Measurements from ENCODE around the gene DNAJC7. TPM values are rescaled to one million over a fixed set of nuclear protein-coding genes. Genes with fewer than 3 reads are reported as not detected.
A peak's percentile ranks its signal among the peaks of the same experiment; 100 is the strongest.
"Not testable (repeated sequence)": the region's sequence is repeated elsewhere in the genome, so short reads cannot be mapped to it uniquely, and the experiment has no call there.

DNAJC7 gene
- total RNA-seq, 1 experiment from 2014 or later = 97.7 TPM

- Histone ChIP-seq H3K4me3 (no peak overlapping the region), H3K9me3 (replicated peaks) (no peaks in the 10 kb centered on the region), H3K4me1 (replicated peaks) (peaks cover 21% of the 10 kb centered on the region), H3K36me3 (peaks cover 23% of the 10 kb centered on the region), H3K27ac (no peak overlapping the region), H3K27me3 (replicated peaks) (no peaks in the 10 kb centered on the region)
- no peak for DNase-seq (ENCODE audit: low read depth in 1 of 2, low spot score in 2 of 2)
Measured at GRCh38 chr17:42027961-42028790, 10.9 kb upstream of the DNAJC7 start.

- Histone ChIP-seq H3K27ac (no peak overlapping the region), H3K27me3 (replicated peaks) (no peaks in the 10 kb centered on the region), H3K9me3 (replicated peaks) (no peaks in the 10 kb centered on the region), H3K36me3 (peaks cover 29% of the 10 kb centered on the region), H3K4me3 (no peak overlapping the region), H3K4me1 (replicated peaks) (peaks cover 21% of the 10 kb centered on the region)
- DNase-seq (ENCODE audit: low read depth in 1 of 2, low spot score in 2 of 2) = no peak
Measured at GRCh38 chr17:42027590-42027889, 10.3 kb upstream of the DNAJC7 start.

- Histone ChIP-seq H3K27ac (no peak overlapping the region), H3K27me3 (replicated peaks) (no peaks in the 10 kb centered on the region), H3K4me1 (replicated peaks) (peaks cover 21% of the 10 kb centered on the region), H3K36me3 (peaks cover 34% of the 10 kb centered on the region), H3K9me3 (replicated peaks) (no peaks in the 10 kb centered on the region), H3K4me3 (no peak overlapping the region)
- no peak for DNase-seq (ENCODE audit: low read depth in 1 of 2, low spot score in 2 of 2)
Measured at GRCh38 chr17:42026857-42027589, 9.8 kb upstream of the DNAJC7 start.

GRCh38 chr17:42025936-42026335 is 8.7 kb upstream of the DNAJC7 start:
- Histone ChIP-seq H3K36me3 (peaks cover 45% of the 10 kb centered on the region), H3K4me3 (no peak overlapping the region), H3K4me1 (replicated peaks) (peaks cover 26% of the 10 kb centered on the region), H3K27me3 (replicated peaks) (no peaks in the 10 kb centered on the region), H3K9me3 (replicated peaks) (no peaks in the 10 kb centered on the region), H3K27ac (no peak overlapping the region)
- DNase-seq (ENCODE audit: low read depth in 1 of 2, low spot score in 2 of 2) = no peak

DNA sequence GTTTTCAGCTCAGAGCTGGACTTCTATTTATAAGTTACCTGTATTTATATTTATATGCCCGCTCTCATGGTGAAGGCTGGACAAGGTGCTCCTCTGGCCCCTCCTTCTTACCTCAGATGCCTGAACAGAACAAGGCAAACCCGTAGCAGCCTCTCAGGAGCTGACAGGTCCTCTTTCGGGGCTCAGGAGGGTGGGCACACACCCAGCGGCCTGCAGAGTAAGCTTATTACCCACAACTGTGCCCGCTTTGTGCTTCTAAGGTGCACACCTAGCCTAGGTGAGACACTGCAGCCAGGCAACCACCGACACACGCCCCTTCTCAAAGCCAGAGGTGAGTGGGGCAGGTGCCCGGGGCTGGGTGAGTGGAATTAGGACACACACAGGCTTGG is 7.9 kb upstream of the DNAJC7 start:
- Histone ChIP-seq H3K4me1 (replicated peaks) (peaks cover 29% of the 10 kb centered on the region), H3K27me3 (replicated peaks) (no peaks in the 10 kb centered on the region), H3K4me3 (no peak overlapping the region), H3K9me3 (replicated peaks) (no peaks in the 10 kb centered on the region), H3K27ac (peak overlapping the region; percentile 59; the same call in 1 of the 2 replicates), H3K36me3 (peaks cover 45% of the 10 kb centered on the region)
- no peak for DNase-seq (ENCODE audit: low read depth in 1 of 2, low spot score in 2 of 2)

- Histone ChIP-seq H3K9me3 (replicated peaks) (no peaks in the 10 kb centered on the region), H3K27ac (peak overlapping the region; percentile 59), H3K4me3 (no peak overlapping the region), H3K4me1 (replicated peaks) (peaks cover 32% of the 10 kb centered on the region), H3K27me3 (replicated peaks) (no peaks in the 10 kb centered on the region), H3K36me3 (peaks cover 45% of the 10 kb centered on the region)
- DNase-seq (ENCODE audit: low read depth in 1 of 2, low spot score in 2 of 2) = no peak
Measured at GRCh38 chr17:42023524-42024349, 6.5 kb upstream of the DNAJC7 start.

GRCh38 chr17:42020845-42021244 is 3.6 kb upstream of the DNAJC7 start:
- not testable (repeated sequence) for DNase-seq (ENCODE audit: low read depth in 1 of 2, low spot score in 2 of 2); H3K27me3 ChIP-seq (replicated peaks); H3K27ac ChIP-seq; H3K9me3 ChIP-seq (replicated peaks)
- Histone ChIP-seq H3K4me3 (peak overlapping the region; percentile 66), H3K36me3 (peaks cover 48% of the 10 kb centered on the region), H3K4me1 (replicated peaks) (peaks cover 40% of the 10 kb centered on the region)

DNA sequence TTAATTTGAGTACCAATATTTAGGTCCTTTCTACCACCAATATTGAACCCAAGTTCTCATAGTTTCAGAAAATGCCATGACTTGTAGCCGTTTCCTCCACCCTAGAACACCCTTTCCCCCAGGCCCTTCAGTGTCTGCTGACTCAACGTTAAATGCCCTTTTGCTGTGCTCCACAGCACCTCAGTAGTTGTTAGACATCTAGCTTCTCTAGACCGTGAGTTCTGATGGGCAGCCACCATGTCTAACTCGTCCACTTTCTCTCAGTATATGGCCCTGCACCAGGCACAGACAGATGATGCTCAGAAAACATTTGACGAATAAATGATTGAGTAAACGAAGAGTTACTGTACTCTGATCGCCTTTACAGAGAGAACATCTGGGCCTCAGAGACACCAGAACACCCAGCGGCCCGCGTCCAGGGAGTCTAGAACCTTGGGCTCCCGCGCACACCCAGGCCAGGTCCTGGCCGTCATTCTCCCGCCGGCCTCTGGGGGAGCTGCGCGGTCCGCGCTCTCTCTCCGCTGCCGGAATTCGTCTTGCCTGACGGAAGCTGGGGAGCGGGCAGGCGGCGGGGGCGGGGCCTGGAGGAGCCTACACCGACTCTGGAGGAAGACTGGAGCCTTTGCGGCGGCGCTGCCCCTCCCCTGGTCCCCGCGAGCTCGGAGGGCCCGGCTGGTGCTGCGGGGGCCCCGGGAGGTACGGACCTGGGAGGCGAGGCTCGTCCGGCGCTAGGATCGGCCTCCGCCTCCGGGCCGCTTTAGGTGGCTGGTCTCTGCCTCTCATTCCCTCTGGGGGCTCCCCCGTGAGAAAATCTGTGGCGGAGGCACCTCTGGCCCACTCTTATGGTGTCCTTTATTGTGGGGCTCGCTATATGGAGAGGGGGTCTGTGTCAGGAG is 2.5 kb upstream of the DNAJC7 start, which contains the start of gene NKIRAS2:
TSS of gene NKIRAS2 (plus strand) at position 582 of the 896 bp plus-strand sequence. CDS start 1,488 bp downstream, outside the sequence.
- no peaks in the 10 kb centered on the region for H3K9me3 ChIP-seq (replicated peaks)
- H3K27ac ChIP-seq = peak within 1 kb of the TSS; percentile 36
- no peaks in the 10 kb centered on the region for H3K27me3 ChIP-seq (replicated peaks)
- peaks cover 31% of the 10 kb centered on the region for H3K4me1 ChIP-seq (replicated peaks)
- H3K4me3 ChIP-seq = peak within 1 kb of the TSS; percentile 66
- H3K36me3 ChIP-seq = peaks cover 46% of the 10 kb centered on the region
- DNase-seq (ENCODE audit: low read depth in 1 of 2, low spot score in 2 of 2) = peak; percentile 86 to 95

- Histone ChIP-seq H3K27me3 (replicated peaks) (no peaks in the 10 kb centered on the region), H3K4me3 (no peak overlapping the region), H3K4me1 (replicated peaks) (peaks cover 23% of the 10 kb centered on the region), H3K36me3 (peaks cover 41% of the 10 kb centered on the region), H3K27ac (no peak overlapping the region), H3K9me3 (replicated peaks) (no peaks in the 10 kb centered on the region)
- no peak for DNase-seq (ENCODE audit: low read depth in 1 of 2, low spot score in 2 of 2)
Measured at GRCh38 chr17:42018988-42019387, 1.7 kb upstream of the DNAJC7 start.

- peak overlapping the region; percentile 77 for H3K4me3 ChIP-seq
- no peaks in the 10 kb centered on the region for H3K27me3 ChIP-seq (replicated peaks)
- no peak for DNase-seq (ENCODE audit: low read depth in 1 of 2, low spot score in 2 of 2)
- H3K27ac ChIP-seq = 0 out of 2 replicates have a peak overlapping the region, but pooled peaks have one; percentile 88
- H3K36me3 ChIP-seq = peaks cover 34% of the 10 kb centered on the region
- H3K4me1 ChIP-seq (replicated peaks) = peaks cover 20% of the 10 kb centered on the region
- H3K9me3 ChIP-seq (replicated peaks) = no peaks in the 10 kb centered on the region
Measured at GRCh38 chr17:42018339-42018738, 1.1 kb upstream of the DNAJC7 start.

- peak overlapping the region; percentile 88 for H3K27ac ChIP-seq
- no peaks in the 10 kb centered on the region for H3K9me3 ChIP-seq (replicated peaks)
- no peak for DNase-seq (ENCODE audit: low read depth in 1 of 2, low spot score in 2 of 2)
- peaks cover 29% of the 10 kb centered on the region for H3K36me3 ChIP-seq
- H3K4me3 ChIP-seq = peak overlapping the region; percentile 77
- no peaks in the 10 kb centered on the region for H3K27me3 ChIP-seq (replicated peaks)
- H3K4me1 ChIP-seq (replicated peaks) = peaks cover 20% of the 10 kb centered on the region
Measured at GRCh38 chr17:42017866-42018200, 594 bp upstream of the DNAJC7 start.

GRCh38 chr17:42016411-42016831 is 818 bp downstream of the DNAJC7 start:
- peak in 1 of 2 experiments; percentile 31 for DNase-seq (ENCODE audit: low read depth in 1 of 2, low spot score in 2 of 2)
- no peaks in the 10 kb centered on the region for H3K27me3 ChIP-seq (replicated peaks)
- H3K36me3 ChIP-seq = peaks cover 20% of the 10 kb centered on the region
- 0 out of 2 replicates have a peak, but pooled peaks cover 1% of the 10 kb centered on the region for H3K9me3 ChIP-seq (replicated peaks)
- peaks cover 22% of the 10 kb centered on the region for H3K4me1 ChIP-seq (replicated peaks)
- H3K27ac ChIP-seq = peak overlapping the region; percentile 88
- peak overlapping the region; percentile 77 for H3K4me3 ChIP-seq

GRCh38 chr17:42013740-42014139 is 3.5 kb downstream of the DNAJC7 start:
- not testable (repeated sequence) for H3K4me3 ChIP-seq; DNase-seq (ENCODE audit: low read depth in 1 of 2, low spot score in 2 of 2); H3K9me3 ChIP-seq (replicated peaks); H3K27me3 ChIP-seq (replicated peaks); H3K27ac ChIP-seq
- peaks cover 38% of the 10 kb centered on the region for H3K36me3 ChIP-seq
- peaks cover 17% of the 10 kb centered on the region for H3K4me1 ChIP-seq (replicated peaks)

Data from SJSA1 (cell line).